ENCODE measurements around the gene BMP5.

The BMP5 gene

DNA sequence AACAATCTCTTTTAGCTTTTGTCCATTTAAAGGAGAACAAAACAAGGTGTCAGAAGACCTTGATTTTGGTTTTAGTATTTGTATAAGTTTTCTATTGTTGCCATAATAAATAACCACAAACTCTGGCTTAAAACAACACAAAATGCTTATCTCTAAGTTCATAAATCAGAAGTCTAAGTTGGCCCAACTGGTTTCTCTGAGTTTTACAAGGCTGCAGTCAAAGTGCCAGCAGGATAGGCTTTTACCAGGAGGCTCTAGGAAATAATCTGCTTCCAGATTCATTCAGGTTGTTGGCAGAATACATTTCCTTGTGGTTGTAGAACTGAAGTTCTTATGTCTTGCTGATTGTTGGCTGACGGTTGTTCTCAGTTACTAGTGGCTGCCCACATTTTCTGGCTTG is 149.2 kb downstream of the BMP5 start:
- H3K4me3 ChIP-seq (ENCODE audit: extremely low read depth, insufficient read depth, low read length, poor library complexity, severe bottlenecking): no peak overlapping the region
- H3K9me3 ChIP-seq (ENCODE audit: control insufficient read depth, low read length): no peaks in the 10 kb centered on the region
- H3K27ac ChIP-seq (ENCODE audit: low read depth, low read length, severe bottlenecking): no peak overlapping the region
- no peaks in the 10 kb centered on the region for H3K36me3 ChIP-seq (ENCODE audit: control insufficient read depth, insufficient read depth, low read length)
- H3K4me1 ChIP-seq (ENCODE audit: control insufficient read depth, insufficient read depth, low read length, poor library complexity, severe bottlenecking): no peaks in the 10 kb centered on the region
- 80% methylated on average over 1 of the region's 1 CpG; no CpG with 5 or more reads in 1 of the 2 experiments for WGBS, 2 experiments (ENCODE audit: insufficient coverage in 2 of 2)

DNA sequence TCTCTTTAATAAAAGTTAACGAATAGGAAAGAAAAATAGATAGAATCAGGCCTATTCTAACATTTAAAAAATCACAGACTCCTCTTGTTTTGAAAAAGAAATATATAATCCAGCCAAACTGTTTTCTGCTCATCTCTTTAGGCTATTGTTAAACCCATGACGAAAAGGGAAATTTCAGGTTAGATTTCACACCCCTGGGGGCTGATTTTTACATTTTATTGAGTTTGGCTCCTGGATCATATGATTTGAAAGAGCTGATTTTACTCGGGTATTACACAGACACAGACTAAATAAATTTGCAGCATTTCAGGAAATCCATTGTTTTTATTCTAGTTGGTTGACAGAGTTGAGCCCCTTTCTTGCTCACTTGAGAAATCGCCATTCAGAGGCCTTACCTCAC is 160.6 kb downstream of the BMP5 start:
- 100% methylated on average over 1 of the region's 4 CpGs; no CpG with 5 or more reads in 1 of the 2 experiments for WGBS, 2 experiments (ENCODE audit: insufficient coverage in 2 of 2)
- no peaks in the 10 kb centered on the region for H3K9me3 ChIP-seq (ENCODE audit: control insufficient read depth, low read length)
- H3K36me3 ChIP-seq (ENCODE audit: control insufficient read depth, insufficient read depth, low read length): no peaks in the 10 kb centered on the region
- no peaks in the 10 kb centered on the region for H3K4me1 ChIP-seq (ENCODE audit: control insufficient read depth, insufficient read depth, low read length, poor library complexity, severe bottlenecking)
- no peak overlapping the region for H3K27ac ChIP-seq (ENCODE audit: low read depth, low read length, severe bottlenecking)
- no peak overlapping the region for H3K4me3 ChIP-seq (ENCODE audit: extremely low read depth, insufficient read depth, low read length, poor library complexity, severe bottlenecking)

DNA sequence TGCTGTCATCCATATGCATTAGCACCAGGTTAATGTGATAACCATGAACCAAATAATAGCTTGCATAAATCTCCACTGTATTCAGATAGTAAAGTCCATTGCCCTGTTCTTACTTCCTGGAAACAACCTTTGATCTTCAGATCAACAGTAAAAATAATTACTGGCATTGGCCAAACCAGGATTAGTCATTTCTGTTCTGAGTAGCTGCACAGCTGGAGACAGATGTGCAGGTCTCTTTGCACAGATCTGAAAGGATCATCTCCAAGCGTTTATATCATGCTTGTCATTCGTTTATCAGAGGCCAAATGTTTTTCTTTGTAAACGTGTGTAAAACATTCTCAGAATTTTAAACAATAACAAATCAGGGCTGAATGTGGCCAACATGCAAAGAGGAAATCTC is 162.0 kb downstream of the BMP5 start:
- no peaks in the 10 kb centered on the region for H3K9me3 ChIP-seq (ENCODE audit: control insufficient read depth, low read length)
- H3K4me3 ChIP-seq (ENCODE audit: extremely low read depth, insufficient read depth, low read length, poor library complexity, severe bottlenecking): no peak overlapping the region
- H3K4me1 ChIP-seq (ENCODE audit: control insufficient read depth, insufficient read depth, low read length, poor library complexity, severe bottlenecking): no peaks in the 10 kb centered on the region
- WGBS, 2 experiments (ENCODE audit: insufficient coverage in 2 of 2): 79 to 100% methylated on average over 1 to 2 of the region's 3 CpGs
- H3K36me3 ChIP-seq (ENCODE audit: control insufficient read depth, insufficient read depth, low read length): no peaks in the 10 kb centered on the region
- no peak overlapping the region for H3K27ac ChIP-seq (ENCODE audit: low read depth, low read length, severe bottlenecking)

DNA sequence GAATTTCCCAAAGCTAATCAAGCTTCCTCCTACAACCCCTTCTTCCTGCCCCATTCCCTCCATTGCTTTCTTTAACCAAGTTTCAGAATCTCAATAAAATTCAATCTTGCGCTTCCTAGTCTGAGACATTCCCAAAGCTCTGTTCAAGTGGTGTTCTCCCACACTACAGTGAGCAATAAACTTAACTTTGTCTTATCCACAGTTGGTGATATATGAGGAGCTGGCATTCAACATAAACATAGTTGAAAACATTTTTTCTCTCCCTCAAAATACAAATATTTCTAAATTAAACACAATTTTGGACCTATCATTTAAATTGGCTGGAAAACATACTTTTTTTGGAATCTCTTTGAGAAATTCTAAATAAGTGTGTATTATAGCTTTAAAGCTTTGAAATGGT is 166.7 kb downstream of the BMP5 start:
- Histone ChIP-seq H3K27ac (ENCODE audit: low read depth, low read length, severe bottlenecking) (no peak overlapping the region), H3K4me1 (ENCODE audit: control insufficient read depth, insufficient read depth, low read length, poor library complexity, severe bottlenecking) (no peaks in the 10 kb centered on the region), H3K36me3 (ENCODE audit: control insufficient read depth, insufficient read depth, low read length) (no peaks in the 10 kb centered on the region), H3K4me3 (ENCODE audit: extremely low read depth, insufficient read depth, low read length, poor library complexity, severe bottlenecking) (no peak overlapping the region), H3K9me3 (ENCODE audit: control insufficient read depth, low read length) (peaks cover 9% of the 10 kb centered on the region)
- 100% methylated on average over 1 of the region's 1 CpG; no CpG with 5 or more reads in 1 of the 2 experiments for WGBS, 2 experiments (ENCODE audit: insufficient coverage in 2 of 2)

DNA sequence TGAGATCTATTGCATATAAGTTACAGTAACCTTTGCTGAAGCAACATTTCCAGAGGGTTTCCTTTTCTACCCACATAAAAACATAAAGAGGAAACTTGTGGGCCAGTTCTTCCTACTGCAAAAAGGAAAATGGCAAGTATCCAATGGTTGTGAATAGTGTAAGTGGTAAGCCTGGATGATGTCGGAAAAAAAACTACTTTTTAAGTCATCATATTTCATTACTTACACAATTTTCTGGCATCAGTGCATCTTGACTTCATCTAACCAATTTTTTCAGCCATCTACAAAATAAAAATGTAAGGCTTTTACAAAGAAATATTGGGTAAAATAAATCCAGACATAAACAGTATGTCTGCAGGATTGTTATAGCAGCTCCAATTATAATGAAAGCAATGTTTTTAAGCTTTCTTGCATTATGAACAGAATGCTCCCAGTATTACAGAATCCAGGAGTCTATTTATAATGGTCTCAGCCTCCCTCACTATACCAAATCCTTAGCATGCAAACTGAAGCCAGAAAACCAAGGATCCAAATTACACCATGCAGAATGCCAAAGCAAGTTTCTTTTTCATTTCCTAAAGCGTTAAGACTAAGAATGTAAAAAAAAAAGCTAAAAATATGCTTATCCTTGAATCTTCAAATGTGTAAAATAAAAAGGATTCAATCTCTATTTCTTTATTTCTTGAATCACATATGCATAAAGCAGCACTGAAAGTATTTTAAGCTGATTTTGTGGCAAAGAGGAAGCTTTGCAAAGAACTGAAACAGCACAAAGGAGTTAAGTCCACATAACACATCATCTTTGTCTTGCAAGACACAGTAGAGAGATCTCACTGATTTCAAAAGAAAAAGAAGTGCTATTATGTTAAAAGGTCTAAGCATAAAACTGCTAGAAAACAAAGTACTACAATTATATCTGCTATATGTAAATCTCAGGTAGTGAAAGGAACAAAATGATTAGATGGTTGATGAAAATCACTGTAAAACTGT is 169.6 kb downstream of the BMP5 start:
- Histone ChIP-seq H3K27ac (ENCODE audit: low read depth, low read length, severe bottlenecking) (no peak overlapping the region), H3K4me3 (ENCODE audit: extremely low read depth, insufficient read depth, low read length, poor library complexity, severe bottlenecking) (no peak overlapping the region), H3K4me1 (ENCODE audit: control insufficient read depth, insufficient read depth, low read length, poor library complexity, severe bottlenecking) (no peaks in the 10 kb centered on the region), H3K9me3 (ENCODE audit: control insufficient read depth, low read length) (peaks cover 9% of the 10 kb centered on the region), H3K36me3 (ENCODE audit: control insufficient read depth, insufficient read depth, low read length) (no peaks in the 10 kb centered on the region)
- WGBS, 2 experiments (ENCODE audit: insufficient coverage in 2 of 2): no CpG with 5 or more reads among the region's 2 CpGs

DNA sequence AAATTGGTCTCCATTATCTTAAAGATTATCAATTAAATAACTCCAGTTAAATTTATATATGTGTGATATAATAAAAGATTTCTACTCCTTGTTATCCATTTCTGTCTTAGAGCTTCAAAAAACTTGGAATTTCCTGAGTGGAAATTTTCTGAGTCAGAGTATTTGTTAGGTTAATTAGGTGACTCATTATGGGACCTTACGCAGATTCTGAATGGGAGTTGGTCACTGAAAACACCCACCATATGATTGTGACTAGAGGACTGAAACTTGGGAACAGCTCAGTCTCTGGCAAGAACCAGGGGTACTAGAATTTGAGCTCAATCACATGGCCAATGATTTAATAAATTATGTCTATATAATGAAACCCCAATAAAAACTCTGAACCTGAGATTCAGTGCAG is 171.0 kb downstream of the BMP5 start:
- no peak overlapping the region for H3K4me3 ChIP-seq (ENCODE audit: extremely low read depth, insufficient read depth, low read length, poor library complexity, severe bottlenecking)
- H3K36me3 ChIP-seq (ENCODE audit: control insufficient read depth, insufficient read depth, low read length): no peaks in the 10 kb centered on the region
- peaks cover 9% of the 10 kb centered on the region for H3K9me3 ChIP-seq (ENCODE audit: control insufficient read depth, low read length)
- 63 to 80% methylated on average over 1 of the region's 1 CpG for WGBS, 2 experiments (ENCODE audit: insufficient coverage in 2 of 2)
- no peaks in the 10 kb centered on the region for H3K4me1 ChIP-seq (ENCODE audit: control insufficient read depth, insufficient read depth, low read length, poor library complexity, severe bottlenecking)
- no peak overlapping the region for H3K27ac ChIP-seq (ENCODE audit: low read depth, low read length, severe bottlenecking)
